Ishikawa (cell line): ENCODE results near the gene AFF2.

Experiments
- FOXM1 ChIP-seq: IDR thresholded peaks from 2 replicates; pipeline ENCODE4 v1.6.1; 2012; ENCODE audit warnings: low read depth, borderline replicate concordance
- MAX ChIP-seq: IDR thresholded peaks from 2 replicates; pipeline ENCODE4 v1.6.1; 2012
- RAD21 ChIP-seq: IDR thresholded peaks from 2 replicates; pipeline ENCODE4 v1.6.1; 2012; ENCODE audit warnings: low read depth
- TAF1 ChIP-seq: IDR thresholded peaks from 2 replicates; pipeline ENCODE4 v1.6.1; 2012; ENCODE audit warnings: low read depth, mild to moderate bottlenecking
- ZBTB7A ChIP-seq: IDR thresholded peaks from 2 replicates; pipeline ENCODE4 v1.6.1; 2012; ENCODE audit warnings: low read depth

- TF ChIP-seq RAD21 (no peak), MAX (no peak), ZBTB7A (no peak), FOXM1 (no peak), TAF1 (no peak)
Observed at GRCh38 chrX:148956352-148956751, 455.9 kb downstream of the AFF2 start.
